GM21717 (cell line): Measurements from ENCODE around the gene UCMA.

Experiments
- ATAC-seq: cut with Tn5 transposase; IDR thresholded peaks from one replicate; pipeline ENCODE4 v1.9.1; 2021; ENCODE audit warnings: mild to moderate bottlenecking, moderate library complexity; ENCODE audit not compliant: unreplicated experiment

UCMA gene

DNA sequence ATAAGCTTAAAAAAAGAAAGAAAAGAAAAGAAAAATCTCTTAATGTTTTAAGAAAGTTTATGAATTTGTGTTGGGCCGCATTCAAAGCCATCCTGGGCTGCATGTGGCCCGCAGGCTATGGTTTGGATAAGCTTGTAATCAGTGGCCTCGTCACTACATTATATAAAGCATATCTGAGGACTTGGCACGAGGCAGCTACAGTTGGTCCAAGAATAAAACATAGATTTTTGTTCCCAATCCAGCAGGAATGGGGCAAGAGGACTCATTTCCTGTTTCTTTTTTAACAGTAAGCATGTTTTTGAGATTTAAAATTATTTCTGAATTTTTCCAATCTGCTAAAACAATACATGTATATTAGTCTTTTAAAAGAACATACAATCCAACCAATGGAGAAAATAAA, 44.2 kb downstream of the UCMA start:
- no peak for ATAC-seq

- no peak for ATAC-seq
These were observed 45.6 kb downstream of the UCMA start for GRCh38 chr10:13188593-13188992.

- no peak for ATAC-seq
These were observed 47.0 kb downstream of the UCMA start for GRCh38 chr10:13187135-13187534.

GRCh38 chr10:13184730-13185514, 49.3 kb downstream of the UCMA start:
- ATAC-seq, result no peak

DNA sequence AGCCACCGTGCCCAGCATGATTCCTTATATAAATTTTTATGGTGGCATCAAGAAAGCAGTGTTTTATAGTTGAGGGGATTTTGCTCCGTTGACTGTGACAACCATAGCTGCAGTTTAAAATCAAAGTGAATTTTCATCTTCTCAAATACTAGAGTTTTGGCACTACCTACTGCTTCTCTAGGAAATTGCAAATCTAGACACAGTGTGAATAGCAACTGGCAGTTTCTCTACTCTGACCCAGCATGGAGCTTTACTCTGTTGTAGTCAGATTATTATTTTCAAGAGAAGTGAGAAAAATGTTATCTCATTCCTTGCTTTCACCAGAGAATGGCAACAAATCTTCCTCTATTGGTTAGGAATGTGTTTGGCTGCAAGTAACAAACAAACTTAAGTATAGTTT, 49.9 kb downstream of the UCMA start:
- no peak for ATAC-seq

- ATAC-seq, result peak; percentile 59
These were observed 50.5 kb downstream of the UCMA start for GRCh38 chr10:13183625-13184024.

GRCh38 chr10:13182424-13182823, 51.8 kb downstream of the UCMA start:
- ATAC-seq, result no peak

- no peak for ATAC-seq
These were observed 53.4 kb downstream of the UCMA start for GRCh38 chr10:13180788-13181187.

DNA sequence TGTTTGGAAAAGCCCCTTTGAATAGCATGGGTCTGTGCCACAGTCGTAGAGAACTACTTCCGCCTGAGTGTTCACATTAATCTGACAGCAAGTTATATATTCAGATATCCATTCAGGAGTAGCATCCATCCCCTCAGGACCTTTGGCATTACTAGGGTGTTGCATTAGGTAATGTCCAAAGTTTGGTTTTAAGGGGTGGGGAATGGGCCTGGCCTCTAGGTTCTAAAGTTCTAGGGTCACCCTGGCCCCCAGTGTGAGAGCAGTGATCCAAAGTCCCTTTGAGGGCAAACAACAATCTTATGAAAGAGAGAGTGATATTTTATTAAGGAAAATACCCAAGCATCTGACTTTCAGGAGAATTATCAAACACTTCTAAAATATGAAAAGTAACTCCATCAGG, 60.6 kb downstream of the UCMA start:
- no peak for ATAC-seq
